GM10847 (cell line): ENCODE data around the gene FAM78B.

Source experiments
- POLR2A ChIP-seq: IDR thresholded peaks from 2 replicates; pipeline ENCODE4 v1.6.1; 2011; ENCODE audit not compliant: insufficient read length; ENCODE audit errors: extremely low read depth

FAM78B gene

GRCh38 chr1:166136699-166137401 lies 30.0 kb downstream of the FAM78B start:
- no peak for TF ChIP-seq POLR2A

GRCh38 chr1:166136222-166136621 lies 30.6 kb downstream of the FAM78B start:
- no peak for TF ChIP-seq POLR2A

- TF ChIP-seq POLR2A, result no peak
Observed at GRCh38 chr1:166133857-166134256, 32.9 kb downstream of the FAM78B start.

- no peak for TF ChIP-seq POLR2A
Observed at GRCh38 chr1:166133276-166133841, 33.4 kb downstream of the FAM78B start.

- TF ChIP-seq POLR2A, result no peak
Observed at GRCh38 chr1:166132496-166132895, 34.3 kb downstream of the FAM78B start.

GRCh38 chr1:166129006-166129405 lies 37.8 kb downstream of the FAM78B start:
- TF ChIP-seq POLR2A, result no peak

GRCh38 chr1:166128195-166128594 lies 38.6 kb downstream of the FAM78B start:
- TF ChIP-seq POLR2A, result no peak

- TF ChIP-seq POLR2A, result no peak
Observed at GRCh38 chr1:166127003-166127402, 39.8 kb downstream of the FAM78B start.

- no peak for TF ChIP-seq POLR2A
Observed at GRCh38 chr1:166122873-166123466, 43.8 kb downstream of the FAM78B start.

GRCh38 chr1:166121010-166121409 lies 45.8 kb downstream of the FAM78B start:
- TF ChIP-seq POLR2A, result no peak

- TF ChIP-seq POLR2A, result no peak
Observed at GRCh38 chr1:166120281-166120680, 46.5 kb downstream of the FAM78B start.

GRCh38 chr1:166119471-166119965 lies 47.3 kb downstream of the FAM78B start:
- no peak for TF ChIP-seq POLR2A

GRCh38 chr1:166117776-166118175 lies 49.0 kb downstream of the FAM78B start:
- no peak for TF ChIP-seq POLR2A

GRCh38 chr1:166116026-166116425 lies 50.8 kb downstream of the FAM78B start:
- no peak for TF ChIP-seq POLR2A

- TF ChIP-seq POLR2A, result no peak
Observed at GRCh38 chr1:166114419-166114818, 52.4 kb downstream of the FAM78B start.

- no peak for TF ChIP-seq POLR2A
Observed at GRCh38 chr1:166113630-166114029, 53.2 kb downstream of the FAM78B start.
